NCI-H1048 (cell line): ENCODE measurements around the gene PRSS33.

Experiments
- DNase-seq: peaks from one replicate; lab custom pipeline; 2025; lab: John Stamatoyannopoulos, UW

The PRSS33 gene

GRCh38 chr16:2763173-2763572 lies 24.2 kb downstream of the PRSS33 start:
- DNase-seq, result no peak

GRCh38 chr16:2762711-2763110 lies 24.6 kb downstream of the PRSS33 start:
- DNase-seq, result no peak

GRCh38 chr16:2761886-2762583 lies 25.3 kb downstream of the PRSS33 start:
- DNase-seq, result no peak

GRCh38 chr16:2761472-2761871 lies 25.9 kb downstream of the PRSS33 start:
- no peak for DNase-seq

GRCh38 chr16:2757344-2757743 lies 30.0 kb downstream of the PRSS33 start:
- no peak for DNase-seq

- no peak for DNase-seq
These were observed 30.9 kb downstream of the PRSS33 start for GRCh38 chr16:2756288-2757015.

GRCh38 chr16:2755158-2755557 lies 32.2 kb downstream of the PRSS33 start:
- no peak for DNase-seq

- DNase-seq, result no peak
These were observed 33.7 kb downstream of the PRSS33 start for GRCh38 chr16:2753733-2754020.

GRCh38 chr16:2752850-2753732 lies 34.3 kb downstream of the PRSS33 start:
- DNase-seq, result peak; percentile 3

GRCh38 chr16:2752035-2752849 lies 35.1 kb downstream of the PRSS33 start, which contains the start of gene SRRM2:
Gene SRRM2 (plus strand): TSS chr16:2752638. CDS start chr16:2756365, 3,727 bp downstream.
- DNase-seq, result peak; percentile 40

- DNase-seq, result no peak
These were observed 35.8 kb downstream of the PRSS33 start for GRCh38 chr16:2751577-2752034.

- no peak for DNase-seq
These were observed 37.4 kb downstream of the PRSS33 start for GRCh38 chr16:2749936-2750335.

GRCh38 chr16:2749476-2749875 lies 37.9 kb downstream of the PRSS33 start:
- DNase-seq, result no peak

GRCh38 chr16:2748757-2749455 lies 38.5 kb downstream of the PRSS33 start:
- no peak for DNase-seq

GRCh38 chr16:2745961-2746360 lies 41.4 kb downstream of the PRSS33 start:
- no peak for DNase-seq

GRCh38 chr16:2745116-2745890 lies 42.1 kb downstream of the PRSS33 start:
- DNase-seq, result no peak

GRCh38 chr16:2744711-2745110 lies 42.6 kb downstream of the PRSS33 start:
- no peak for DNase-seq

- no peak for DNase-seq
These were observed 44.2 kb downstream of the PRSS33 start for GRCh38 chr16:2743007-2743810.

- no peak for DNase-seq
These were observed 44.9 kb downstream of the PRSS33 start for GRCh38 chr16:2742323-2743006.
